Frontal cortex (tissue), 4 donors: Measurements from ENCODE around the gene NUP153. TPM values are rescaled to one million over a fixed set of nuclear protein-coding genes. Genes with fewer than 3 reads are reported as not detected.

Experiments used
- DNase-seq, 2 donors: peaks; one replicate each; pipeline ENCODE4 v3.0.0; 2012; ENCODE audit warnings: low spot score in 2 of 2
- FAIRE-seq: peaks from 2 replicates; lab custom pipeline; 2012; peaks lifted over from hg19 to GRCh38; lab: Jason Lieb, UNC
- total RNA-seq: library from RNA; depleted of rRNA; stranded (reverse); fragments of >200 nt; gene quantifications from one replicate; pipeline ENCODE4 v1.2.3, GENCODE V29; 2014
- donor health status: control.
- donor health status: control.
- donor health status: control.

Gene NUP153
- total RNA-seq, 1 donor from 2014 or later, result 41.2 TPM

DNA sequence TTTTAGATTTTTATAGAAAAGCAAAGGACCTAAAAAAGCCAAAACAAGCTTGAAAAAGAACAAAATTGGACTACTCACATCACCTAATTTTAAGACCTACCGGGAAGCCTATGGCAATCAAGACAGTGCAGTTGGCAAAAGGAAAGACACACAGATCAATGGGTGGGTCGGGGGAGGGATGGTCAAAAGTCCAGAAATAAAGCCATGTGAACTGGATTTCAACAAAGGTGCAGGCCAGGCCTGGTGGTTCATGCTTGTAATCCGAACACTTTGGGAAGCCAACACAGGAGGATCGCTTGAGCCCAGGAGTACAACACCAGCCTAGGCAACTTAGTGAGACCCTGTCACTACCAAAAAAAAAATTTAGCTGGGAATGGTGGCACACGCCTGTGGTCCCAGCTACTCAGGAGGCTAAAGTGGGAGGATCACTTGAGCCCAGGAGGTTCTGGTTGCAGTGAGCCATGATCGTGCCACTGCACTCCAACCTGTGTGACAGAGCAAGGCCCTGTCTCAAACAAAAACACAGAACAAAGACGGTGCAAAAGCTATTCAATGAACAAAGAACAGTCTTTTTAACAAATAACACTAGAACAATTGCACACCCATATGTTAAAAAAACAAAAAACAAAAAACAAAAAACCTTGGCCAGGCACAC is 34.5 kb downstream of the NUP153 start:
- no peak for FAIRE-seq
- DNase-seq, result no peak

- DNase-seq (peak in 1 of 2 donors; percentile 16), FAIRE-seq (peak; percentile 19)
Observed at GRCh38 chr6:17666646-17667045, 40.1 kb downstream of the NUP153 start.

- DNase-seq, result no peak
- FAIRE-seq, result no peak
Observed at GRCh38 chr6:17665132-17665531, 41.6 kb downstream of the NUP153 start.

GRCh38 chr6:17663226-17663625 is 43.5 kb downstream of the NUP153 start:
- DNase-seq, result no peak
- no peak for FAIRE-seq

GRCh38 chr6:17662585-17662984 is 44.1 kb downstream of the NUP153 start:
- DNase-seq, result no peak
- no peak for FAIRE-seq

DNA sequence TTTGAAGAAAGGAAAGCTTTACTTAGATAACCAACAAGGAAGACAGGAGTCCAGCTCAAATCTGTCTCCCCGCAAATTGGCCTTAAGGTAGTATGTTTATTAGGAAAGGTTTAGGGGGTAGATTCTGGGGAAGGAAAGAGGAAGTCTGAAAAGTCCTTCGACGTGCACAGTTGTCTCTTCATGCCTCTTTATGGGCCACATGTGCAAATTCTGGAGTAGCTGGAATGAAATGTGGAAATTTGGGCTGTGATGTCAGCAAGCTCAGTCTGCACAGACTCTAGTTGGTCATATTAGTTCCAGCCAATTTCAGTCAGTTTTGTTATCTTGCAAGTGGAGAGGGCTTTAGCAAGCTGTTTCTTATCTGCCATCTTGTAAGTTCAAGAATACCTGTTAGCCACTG is 50.1 kb downstream of the NUP153 start:
- FAIRE-seq, result no peak
- no peak for DNase-seq

DNA sequence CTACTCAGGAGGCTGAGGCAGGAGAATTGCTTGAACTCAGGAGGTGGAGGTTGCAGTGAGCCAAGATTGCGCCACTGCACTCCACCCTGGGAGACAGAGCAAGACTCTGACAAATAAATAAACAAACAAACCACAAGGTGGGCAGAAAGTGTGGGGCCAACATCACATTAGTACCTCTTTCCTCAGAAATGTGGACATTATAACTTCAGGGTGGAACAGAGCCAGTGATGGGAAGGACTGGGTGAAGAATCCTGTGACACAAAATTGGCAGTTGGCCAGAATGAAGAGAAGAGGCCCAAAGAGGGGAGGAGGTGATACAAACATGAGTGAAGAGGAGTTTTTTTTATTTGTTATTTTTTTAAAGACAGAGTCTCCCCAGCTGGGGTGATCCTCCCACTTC is 50.6 kb downstream of the NUP153 start:
- DNase-seq (no peak), FAIRE-seq (no peak)

DNA sequence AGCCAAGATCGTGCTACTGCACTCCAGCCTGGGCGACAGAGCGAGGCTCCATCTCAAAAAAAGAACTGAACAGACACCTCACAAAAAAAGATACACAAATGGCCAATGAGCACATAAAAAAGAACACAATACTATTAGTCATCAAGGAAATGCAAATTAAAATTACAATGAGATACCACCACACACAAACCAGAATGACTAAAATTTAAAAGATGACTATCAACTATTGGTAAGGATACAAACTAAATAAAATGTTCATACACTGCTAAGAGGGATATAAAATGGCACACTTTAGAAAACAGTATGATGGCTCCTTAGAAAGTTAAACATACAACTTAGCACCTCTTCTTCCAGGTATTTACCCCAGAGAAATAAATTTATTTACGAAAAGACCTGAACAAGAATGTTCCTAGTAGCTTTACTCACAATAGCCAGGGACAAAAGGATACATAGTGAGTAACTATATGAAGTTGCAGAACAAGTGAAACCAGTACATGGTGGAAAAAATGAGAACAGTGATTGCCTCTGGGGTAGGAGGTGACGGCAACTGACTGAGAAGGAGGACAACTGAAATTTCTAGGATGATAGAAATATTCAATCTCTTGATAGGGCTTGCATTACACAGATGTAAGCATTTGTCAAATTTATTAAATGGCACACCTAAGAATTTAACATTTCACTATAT is 53.4 kb downstream of the NUP153 start:
- no peak for DNase-seq
- FAIRE-seq, result no peak

GRCh38 chr6:17650656-17651309 is 55.9 kb downstream of the NUP153 start:
- no peak for FAIRE-seq
- no peak for DNase-seq

DNA sequence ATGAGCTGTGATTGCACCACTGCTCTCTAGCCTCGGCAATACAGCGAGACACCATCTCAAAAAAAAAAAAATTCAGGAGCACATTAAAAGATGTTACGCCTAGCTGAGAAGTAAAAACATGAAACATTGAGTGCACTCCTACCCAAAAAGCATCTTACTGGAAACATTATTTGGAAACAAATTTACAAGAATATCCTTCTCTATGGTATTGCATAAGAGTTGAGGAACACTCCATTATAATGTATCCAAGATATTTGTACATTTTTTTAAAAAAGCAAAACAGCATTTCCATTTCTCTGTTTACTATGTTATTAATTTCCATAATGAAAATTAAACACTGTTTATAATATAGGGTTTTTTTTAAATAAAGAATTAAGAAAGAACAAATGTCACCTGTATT is 58.0 kb downstream of the NUP153 start:
- no peak for FAIRE-seq
- no peak for DNase-seq

GRCh38 chr6:17640477-17640917 is 66.2 kb downstream of the NUP153 start:
- DNase-seq, result no peak
- FAIRE-seq, result no peak

DNA sequence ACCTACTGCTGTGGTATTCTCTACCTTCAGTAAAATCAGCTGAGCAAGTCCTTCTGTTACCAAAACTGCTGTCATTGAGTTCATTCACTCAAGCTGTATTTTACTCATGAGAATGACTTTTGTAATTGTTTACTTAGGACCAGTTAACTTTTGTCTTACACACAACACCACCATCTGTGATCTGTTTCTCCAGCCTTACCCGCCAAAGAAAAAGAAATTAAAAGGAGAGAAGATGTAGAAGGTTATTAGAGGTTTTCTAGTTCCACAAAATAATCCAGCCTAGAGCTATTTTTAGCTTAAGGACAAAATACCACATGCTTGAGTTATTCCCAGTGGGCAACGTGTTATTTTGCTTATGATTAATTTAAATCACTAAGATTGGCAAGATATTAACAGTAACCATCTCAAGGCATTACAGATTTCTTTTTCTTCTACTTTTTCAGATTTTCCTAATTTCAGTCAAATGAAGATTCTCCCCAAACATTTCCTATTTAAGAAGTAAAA is 68.5 kb downstream of the NUP153 start:
- DNase-seq (no peak), FAIRE-seq (no peak)

DNA sequence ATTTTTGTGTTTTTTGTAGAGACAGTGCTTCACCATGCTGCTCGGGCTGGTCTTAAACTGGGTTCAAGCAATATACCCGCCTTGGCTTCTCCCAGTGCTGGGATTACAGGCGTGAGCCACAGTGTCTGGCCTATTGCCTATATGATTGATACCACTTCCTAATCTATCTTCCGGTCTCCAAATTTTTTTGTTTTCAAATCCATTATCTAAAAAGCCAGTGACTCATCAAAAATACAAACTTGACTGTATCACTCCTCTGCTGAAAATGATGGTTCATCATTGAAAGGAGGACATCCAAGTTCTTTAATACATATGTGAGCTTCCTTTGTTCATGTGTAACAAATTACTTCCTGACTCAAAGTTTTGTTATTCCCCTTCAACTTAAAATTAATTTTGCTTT is 71.2 kb downstream of the NUP153 start:
- FAIRE-seq, result no peak
- DNase-seq, result no peak

DNA sequence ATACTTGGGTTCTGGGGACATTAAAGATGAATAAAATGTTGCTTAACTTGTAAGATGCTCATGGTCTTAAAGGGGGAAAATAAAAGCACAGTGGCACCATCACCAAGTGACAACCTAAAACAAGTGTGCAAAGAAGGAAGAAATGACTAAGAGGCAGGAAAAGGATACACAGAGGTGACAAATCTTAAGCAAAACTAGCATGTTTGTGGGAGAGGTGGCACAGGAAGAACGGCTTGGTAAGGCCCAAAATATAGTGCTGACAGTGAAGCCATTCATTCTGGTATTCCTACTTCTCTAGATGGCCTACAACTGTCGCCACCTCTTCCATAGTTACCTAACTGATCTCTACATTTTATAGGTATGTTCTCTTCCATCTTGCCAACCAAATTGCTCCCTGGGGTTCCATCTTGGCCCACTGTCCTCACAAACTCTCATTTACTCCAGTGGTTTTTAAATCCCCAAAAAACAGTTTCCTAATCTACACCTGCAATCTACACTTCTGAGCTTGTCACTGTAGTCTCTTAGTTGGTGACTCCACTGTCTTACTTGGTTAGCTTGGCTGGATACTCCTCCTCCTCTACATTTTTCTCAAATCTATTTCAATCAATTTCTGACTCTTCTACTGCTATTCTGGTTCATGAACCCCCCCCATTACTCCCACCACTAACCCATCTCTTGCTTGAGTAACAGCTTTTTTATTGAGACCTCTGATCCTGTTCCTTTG is 73.1 kb downstream of the NUP153 start:
- no peak for DNase-seq
- FAIRE-seq, result no peak

GRCh38 chr6:17632934-17633333 is 73.8 kb downstream of the NUP153 start:
- DNase-seq (no peak), FAIRE-seq (no peak)

GRCh38 chr6:17630511-17631073 is 76.1 kb downstream of the NUP153 start:
- no peak for FAIRE-seq
- DNase-seq, result no peak

DNA sequence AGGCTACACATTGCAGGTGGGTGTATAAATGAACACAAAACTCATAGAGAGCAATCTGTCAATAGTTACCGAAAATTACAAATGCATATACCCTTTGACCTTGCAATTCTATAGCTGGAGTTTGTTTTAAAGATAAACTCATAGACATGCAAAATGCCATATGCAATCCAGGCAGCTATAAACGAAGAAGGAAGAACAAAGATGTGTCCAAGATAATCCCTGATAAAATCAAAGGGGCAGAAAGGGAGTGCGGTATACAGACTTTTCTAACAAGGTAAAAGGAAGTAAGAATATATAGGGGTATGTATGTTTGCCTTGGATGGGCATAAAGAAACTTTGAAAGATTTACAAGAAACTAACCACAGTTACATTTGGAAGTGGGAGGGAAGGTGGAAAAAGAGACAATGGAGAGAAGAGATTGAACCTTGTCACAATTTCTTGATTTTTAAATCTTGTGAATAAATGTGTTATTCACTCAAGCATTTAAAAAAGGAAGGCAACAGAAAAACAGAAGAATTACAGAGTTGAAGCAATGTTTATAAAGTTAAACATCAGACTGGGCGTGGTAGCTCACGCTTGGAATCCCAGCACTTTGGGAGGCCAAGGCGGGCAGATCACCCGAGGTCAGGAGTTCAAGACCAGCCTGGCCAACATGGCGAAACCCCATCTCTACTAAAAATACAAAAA is 76.8 kb downstream of the NUP153 start:
- FAIRE-seq, result no peak

DNA sequence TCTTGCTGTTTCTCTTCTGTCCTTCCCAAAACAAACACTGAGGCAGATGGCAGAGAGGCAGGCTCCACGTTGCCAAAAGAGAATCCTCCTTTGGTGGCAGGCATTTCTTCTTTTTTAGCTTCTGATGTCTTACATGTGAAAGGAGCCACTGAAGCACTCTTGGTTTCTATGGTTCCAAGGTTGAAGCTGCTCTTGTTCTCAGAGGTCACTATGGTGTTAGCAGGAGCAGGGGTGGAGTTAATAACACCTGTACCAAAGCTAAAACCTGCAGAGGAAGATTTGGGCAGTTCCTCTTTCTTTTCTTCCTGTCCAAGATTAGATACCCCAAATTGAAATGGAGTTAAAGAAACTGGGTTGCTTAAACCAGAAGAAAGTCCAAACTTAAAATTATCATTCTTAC is 77.9 kb downstream of the NUP153 start:
- no peak for DNase-seq
- no peak for FAIRE-seq

More for the DNA sequence above, 76.8 kb downstream of the NUP153 start:
- DNase-seq, result no peak

- no peak for DNase-seq
- FAIRE-seq, result no peak
Observed at GRCh38 chr6:17624396-17624795, 82.3 kb downstream of the NUP153 start.
